Measurements from ENCODE around the gene CYBA. TPM values are rescaled to one million over a fixed set of nuclear protein-coding genes. Genes with fewer than 3 reads are reported as not detected.

The CYBA gene
- total RNA-seq, 2 experiments from 2014 or later = 359 to 601 TPM

GRCh38 chr16:88601313-88602036, 49.4 kb downstream of the CYBA start:
- H3K79me2 ChIP-seq (ENCODE audit: insufficient read depth, low read depth, low read length) = no peaks in the 10 kb centered on the region
- no peaks in the 10 kb centered on the region for H4K20me1 ChIP-seq (ENCODE audit: insufficient read depth, low read length)
- no peaks in the 10 kb centered on the region for H3K4me1 ChIP-seq (ENCODE audit: insufficient read depth, low read length, poor library complexity, severe bottlenecking)
- H3K4me3 ChIP-seq (ENCODE audit: low read depth, low read length, poor library complexity, severe bottlenecking) = no peak overlapping the region
- DNase-seq (ENCODE audit: low spot score) = no peak
- TF ChIP-seq EZH2phosphoT487 (IDR thresholded peaks at IDR 0.05; ENCODE audit: borderline replicate concordance, low read depth, low read length) (no peak), CTCF (conservative IDR thresholded peaks at IDR 0.05; ENCODE audit: low read length) (no peak)
- H2AFZ ChIP-seq (ENCODE audit: low read length) = no peak overlapping the region
- ChIA-PET CTCF (ENCODE audit: unreplicated experiment) (no interaction called here), POLR2A (no interaction called here)
- H3K4me2 ChIP-seq (ENCODE audit: low read length) = no peak overlapping the region
- BruUV-seq (replicated peaks) = no TSS peak
- no peaks in the 10 kb centered on the region for H3K9me2 ChIP-seq (ENCODE audit: insufficient read depth, low read length)
- no peaks in the 10 kb centered on the region for H3K9me3 ChIP-seq (ENCODE audit: low read length)
- no peak overlapping the region for H3K27ac ChIP-seq (ENCODE audit: low read depth, low read length, poor library complexity, severe bottlenecking)
- H3K36me3 ChIP-seq (ENCODE audit: insufficient read depth, low read length) = peaks cover 81% of the 10 kb centered on the region
- intact Hi-C loops (cut with micrococcal nuclease; ENCODE audit: unreplicated experiment) = no loop called here

- POLR2A ChIA-PET = no interaction called here
These were observed 50.3 kb downstream of the CYBA start for GRCh38 chr16:88600539-88600896.

More at GRCh38 chr16:88600539-88600896, 50.3 kb downstream of the CYBA start:
- BruUV-seq (replicated peaks) = no TSS peak
- H3K9me2 ChIP-seq (ENCODE audit: insufficient read depth, low read length) = no peaks in the 10 kb centered on the region
- no peak overlapping the region for H2AFZ ChIP-seq (ENCODE audit: low read length)
- intact Hi-C loops (cut with micrococcal nuclease; ENCODE audit: unreplicated experiment) = no loop called here
- H3K4me3 ChIP-seq (ENCODE audit: low read depth, low read length, poor library complexity, severe bottlenecking) = no peak overlapping the region
- H3K27ac ChIP-seq (ENCODE audit: low read depth, low read length, poor library complexity, severe bottlenecking) = no peak overlapping the region
- H3K79me2 ChIP-seq (ENCODE audit: insufficient read depth, low read depth, low read length) = no peaks in the 10 kb centered on the region
- no peak overlapping the region for H3K4me2 ChIP-seq (ENCODE audit: low read length)
- H3K4me1 ChIP-seq (ENCODE audit: insufficient read depth, low read length, poor library complexity, severe bottlenecking) = no peaks in the 10 kb centered on the region
- DNase-seq (ENCODE audit: low spot score) = no peak
- no peaks in the 10 kb centered on the region for H3K9me3 ChIP-seq (ENCODE audit: low read length)
- H4K20me1 ChIP-seq (ENCODE audit: insufficient read depth, low read length) = no peaks in the 10 kb centered on the region
- peaks cover 78% of the 10 kb centered on the region for H3K36me3 ChIP-seq (ENCODE audit: insufficient read depth, low read length)
- TF ChIP-seq CTCF (conservative IDR thresholded peaks at IDR 0.05; ENCODE audit: low read length) (no peak), EZH2phosphoT487 (IDR thresholded peaks at IDR 0.05; ENCODE audit: borderline replicate concordance, low read depth, low read length) (no peak)
- CTCF ChIA-PET (ENCODE audit: unreplicated experiment) = no interaction called here
